ENCODE data around the gene MXD1.

MXD1 gene

GRCh38 chr2:69969126-69969983 is 54.4 kb downstream of the MXD1 start:
- H3K4me3 ChIP-seq (ENCODE audit: low read length), result no peak overlapping the region
- no peak for DNase-seq (ENCODE audit: low read depth, low spot score)

GRCh38 chr2:69969991-69970390 is 55.1 kb downstream of the MXD1 start:
- DNase-seq (ENCODE audit: low read depth, low spot score), result no peak
- H3K4me3 ChIP-seq (ENCODE audit: low read length), result no peak overlapping the region

DNA sequence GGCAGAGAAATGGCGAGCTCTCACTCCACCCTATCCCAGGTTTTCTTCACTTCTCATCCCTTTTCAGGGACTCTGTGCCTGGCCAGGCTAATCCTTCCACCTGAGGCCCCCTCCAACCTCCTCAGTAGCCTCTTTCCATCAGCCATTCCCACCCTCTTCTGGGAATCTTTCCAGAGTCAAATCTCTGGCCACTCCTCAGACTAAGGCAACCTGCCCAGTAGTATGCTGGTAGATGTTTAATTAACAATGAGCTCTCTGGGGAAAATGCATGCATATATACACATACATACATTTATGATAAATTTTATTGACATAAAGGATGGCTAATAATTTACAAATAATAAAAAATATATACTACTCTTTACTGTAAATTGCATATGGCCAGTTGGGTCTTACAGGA is 57.9 kb downstream of the MXD1 start:
- no peak overlapping the region for H3K4me3 ChIP-seq (ENCODE audit: low read length)
- no peak for DNase-seq (ENCODE audit: low read depth, low spot score)

GRCh38 chr2:69973335-69973735 is 58.4 kb downstream of the MXD1 start:
- no peak overlapping the region for H3K4me3 ChIP-seq (ENCODE audit: low read length)
- no peak for DNase-seq (ENCODE audit: low read depth, low spot score)

DNA sequence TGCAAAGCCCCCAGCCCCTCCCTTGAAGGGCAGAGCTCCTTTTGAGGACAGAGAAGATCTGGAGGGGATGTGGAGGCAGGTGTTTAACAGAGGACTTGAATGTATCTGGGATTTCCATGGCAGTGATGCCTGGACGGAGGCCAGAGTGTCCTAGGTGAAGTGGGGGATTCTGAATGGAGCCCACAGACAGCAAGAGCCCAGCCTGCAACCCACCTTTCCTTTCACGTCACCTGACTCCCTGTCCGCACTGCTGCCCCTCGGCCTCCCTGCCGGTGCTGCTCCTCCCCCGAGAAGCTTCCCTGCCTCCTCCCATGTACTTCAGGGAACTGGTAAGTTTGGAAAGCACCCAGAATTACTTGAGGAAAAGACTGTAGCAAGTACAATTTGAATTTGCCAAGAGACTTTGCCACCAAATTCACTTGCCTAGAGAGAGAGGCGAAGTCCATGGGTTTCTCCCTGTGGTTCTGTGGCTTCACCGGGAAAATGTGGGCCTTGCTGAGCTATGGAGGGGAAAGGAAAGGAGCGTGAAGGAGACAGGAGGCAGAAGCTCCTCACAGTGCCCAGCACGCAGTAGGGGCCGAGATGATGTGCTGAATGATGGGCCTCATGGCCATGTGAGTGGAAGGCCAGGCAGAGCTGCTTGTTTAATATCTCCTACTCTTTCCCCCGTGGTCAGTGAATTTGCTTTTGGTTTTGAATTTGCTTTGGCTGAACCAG is 60.4 kb downstream of the MXD1 start:
- no peak overlapping the region for H3K4me3 ChIP-seq (ENCODE audit: low read length)
- no peak for DNase-seq (ENCODE audit: low read depth, low spot score)

DNA sequence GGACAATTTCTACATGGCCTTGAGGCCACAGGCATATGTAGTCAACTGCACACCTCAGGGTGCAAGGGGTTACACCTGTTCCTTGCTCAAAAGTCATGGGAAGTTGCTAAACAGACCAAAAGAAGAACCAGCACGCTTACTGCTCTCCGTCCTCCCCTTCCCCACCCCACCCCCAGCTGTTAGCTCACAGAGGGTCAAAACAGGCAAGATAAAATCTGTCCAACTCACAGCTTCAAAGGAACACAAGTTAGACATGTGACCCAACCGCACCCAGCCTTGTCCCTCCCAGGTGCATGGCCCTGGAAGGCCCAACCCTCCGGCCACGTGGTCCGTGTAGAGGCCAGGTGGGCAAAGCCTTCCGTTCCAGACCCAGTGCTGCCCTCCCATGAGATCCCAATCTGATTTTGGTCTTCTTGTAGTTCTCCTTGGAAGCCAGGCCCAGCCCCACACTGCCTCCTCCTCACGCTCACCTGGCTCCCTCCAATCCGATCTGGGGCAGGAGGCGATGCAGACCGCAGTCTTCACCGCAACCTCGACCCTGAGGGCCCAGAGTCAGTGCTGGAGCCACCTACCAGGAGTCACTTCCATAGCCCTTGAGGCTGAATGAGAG is 61.0 kb downstream of the MXD1 start:
- H3K4me3 ChIP-seq (ENCODE audit: low read length), result no peak overlapping the region
- DNase-seq (ENCODE audit: low read depth, low spot score), result no peak

- no peak overlapping the region for H3K4me3 ChIP-seq (ENCODE audit: low read length)
- DNase-seq (ENCODE audit: low read depth, low spot score), result no peak
These were observed 62.3 kb downstream of the MXD1 start for GRCh38 chr2:69977186-69977585.

- DNase-seq (ENCODE audit: low read depth, low spot score), result no peak
- H3K4me3 ChIP-seq (ENCODE audit: low read length), result no peak overlapping the region
These were observed 63.1 kb downstream of the MXD1 start for GRCh38 chr2:69977906-69978482.

- H3K4me3 ChIP-seq (ENCODE audit: low read length), result no peak overlapping the region
- no peak for DNase-seq (ENCODE audit: low read depth, low spot score)
These were observed 65.2 kb downstream of the MXD1 start for GRCh38 chr2:69979902-69980807.

GRCh38 chr2:69983392-69983966 is 68.6 kb downstream of the MXD1 start:
- no peak overlapping the region for H3K4me3 ChIP-seq (ENCODE audit: low read length)
- DNase-seq (ENCODE audit: low read depth, low spot score), result no peak

- H3K4me3 ChIP-seq (ENCODE audit: low read length), result no peak overlapping the region
- no peak for DNase-seq (ENCODE audit: low read depth, low spot score)
These were observed 70.3 kb downstream of the MXD1 start for GRCh38 chr2:69985216-69985615.

DNA sequence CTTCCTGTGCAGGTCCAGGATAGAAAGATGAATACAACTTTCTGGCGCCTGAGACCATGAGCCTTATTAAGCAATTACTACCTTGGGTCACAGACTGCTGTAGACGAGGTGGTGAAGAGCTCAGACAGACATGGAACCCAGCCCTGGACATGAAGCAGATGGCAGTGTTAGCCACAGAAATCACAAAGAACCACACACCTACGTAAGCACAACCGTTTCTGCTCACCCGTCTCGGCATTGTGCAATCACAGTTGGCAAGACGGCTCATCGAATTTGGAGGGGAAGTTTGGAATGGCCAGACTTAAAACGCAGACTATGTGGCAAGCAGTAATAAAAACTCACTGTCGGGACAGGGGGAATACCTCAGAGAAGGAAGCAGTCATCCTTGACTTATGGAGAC is 70.8 kb downstream of the MXD1 start:
- no peak for DNase-seq (ENCODE audit: low read depth, low spot score)
- H3K4me3 ChIP-seq (ENCODE audit: low read length), result no peak overlapping the region

- no peak for DNase-seq (ENCODE audit: low read depth, low spot score)
- no peak overlapping the region for H3K4me3 ChIP-seq (ENCODE audit: low read length)
These were observed 71.8 kb downstream of the MXD1 start for GRCh38 chr2:69986691-69987090.

- DNase-seq (ENCODE audit: low read depth, low spot score), result no peak
- no peak overlapping the region for H3K4me3 ChIP-seq (ENCODE audit: low read length)
These were observed 73.3 kb downstream of the MXD1 start for GRCh38 chr2:69988086-69988635.

GRCh38 chr2:69989009-69989408 is 74.1 kb downstream of the MXD1 start:
- H3K4me3 ChIP-seq (ENCODE audit: low read length), result no peak overlapping the region
- no peak for DNase-seq (ENCODE audit: low read depth, low spot score)

DNA sequence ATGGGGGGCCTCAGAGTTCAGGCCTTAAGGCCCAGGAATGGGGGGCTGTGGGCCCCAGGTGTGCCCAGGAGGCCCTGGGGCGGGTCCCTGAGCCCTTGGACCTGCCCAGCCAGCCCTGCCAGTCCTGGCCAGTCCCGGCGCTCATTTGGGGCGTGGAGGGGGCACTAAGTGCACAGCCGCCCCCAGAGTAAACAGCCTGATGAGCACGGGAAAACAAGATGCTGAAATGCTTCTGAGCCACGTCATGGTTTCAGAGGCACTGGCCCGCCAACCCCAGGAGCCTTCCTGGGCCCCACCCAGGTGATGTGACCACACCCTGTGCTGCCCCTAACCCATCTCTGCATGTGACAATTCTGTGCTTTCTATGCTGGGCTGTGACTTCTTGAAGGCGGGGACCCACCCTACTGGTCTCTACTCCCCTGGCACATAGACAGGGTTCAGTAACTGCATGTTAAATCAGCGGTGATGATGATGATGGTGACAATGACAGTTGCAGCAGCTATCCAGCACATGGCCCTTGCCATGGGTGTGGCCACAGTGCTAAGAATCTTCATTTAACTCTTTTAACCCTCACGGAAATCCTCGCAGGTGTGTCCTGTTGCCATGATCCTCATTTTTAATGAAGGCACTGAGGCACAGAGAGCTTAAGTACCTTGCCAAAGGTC is 74.7 kb downstream of the MXD1 start:
- DNase-seq (ENCODE audit: low read depth, low spot score), result no peak

More for the DNA sequence above, 74.7 kb downstream of the MXD1 start:
- H3K4me3 ChIP-seq (ENCODE audit: low read length), result no peak overlapping the region
